HG03097 (cell line): ENCODE results near the gene RNF151.
A peak's percentile ranks its signal among the peaks of the same experiment; 100 is the strongest.
"Not testable (repeated sequence)": the region's sequence is repeated elsewhere in the genome, so short reads cannot be mapped to it uniquely, and the experiment has no call there.

Experiments
- ATAC-seq: cut with Tn5 transposase; IDR thresholded peaks from one replicate; pipeline ENCODE4 v1.9.1; 2021; ENCODE audit not compliant: unreplicated experiment, low FRiP score

Gene RNF151

DNA sequence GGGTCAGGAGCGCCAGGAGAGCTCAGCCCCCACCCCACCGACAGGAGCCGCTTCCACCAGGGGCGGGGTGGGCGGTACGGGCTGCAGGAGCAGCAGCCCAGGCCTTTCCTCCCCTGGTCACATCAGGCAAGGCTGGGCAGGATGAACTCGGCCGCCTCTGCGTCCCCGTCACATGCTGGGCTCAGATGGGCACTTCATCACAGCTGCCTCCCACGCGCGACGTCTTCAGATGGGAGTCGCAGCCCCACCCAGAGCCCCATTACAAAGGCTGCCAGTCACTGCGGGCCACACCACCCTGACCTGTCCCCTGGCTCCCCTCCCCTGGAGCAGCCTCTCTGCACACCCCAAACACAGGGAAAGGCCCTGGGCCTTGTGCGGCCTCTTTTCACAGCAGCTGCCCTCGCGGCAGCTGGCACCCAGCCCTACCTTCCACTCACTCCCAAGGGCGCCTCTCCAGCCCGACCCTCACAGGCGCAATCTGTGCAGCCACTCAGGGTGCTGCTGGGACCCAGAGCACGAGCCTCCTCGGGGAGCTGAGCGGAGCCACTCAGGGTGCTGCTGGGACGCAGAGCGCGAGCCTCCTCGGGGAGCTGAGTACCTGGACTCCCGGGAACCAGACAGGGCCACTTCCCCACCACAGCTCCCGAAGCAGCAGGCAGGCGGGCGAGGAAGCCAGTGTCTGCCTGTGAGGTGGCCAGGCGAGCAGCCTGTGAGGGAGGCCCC is 38.3 kb downstream of the RNF151 start:
- ATAC-seq = no peak

DNA sequence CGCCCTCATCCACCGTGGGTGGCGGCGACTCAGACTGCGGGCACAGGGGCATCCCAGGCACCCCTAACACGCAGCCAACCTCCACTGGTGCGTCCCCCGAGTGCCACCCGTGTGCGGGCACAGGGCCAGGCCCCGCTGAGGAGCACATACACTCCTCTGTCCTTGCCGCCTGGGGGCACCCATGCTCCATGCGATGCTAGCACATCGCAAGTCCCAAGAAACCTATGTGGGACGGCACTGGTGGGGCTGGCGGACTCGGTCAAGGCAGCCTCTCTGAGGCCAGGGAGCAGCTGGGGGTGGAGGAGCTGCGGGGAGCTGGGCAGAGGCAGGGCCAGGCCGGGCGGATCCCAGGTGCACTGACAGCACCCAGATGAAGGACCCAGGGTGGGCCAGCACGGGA is 39.0 kb downstream of the RNF151 start:
- ATAC-seq = no peak

DNA sequence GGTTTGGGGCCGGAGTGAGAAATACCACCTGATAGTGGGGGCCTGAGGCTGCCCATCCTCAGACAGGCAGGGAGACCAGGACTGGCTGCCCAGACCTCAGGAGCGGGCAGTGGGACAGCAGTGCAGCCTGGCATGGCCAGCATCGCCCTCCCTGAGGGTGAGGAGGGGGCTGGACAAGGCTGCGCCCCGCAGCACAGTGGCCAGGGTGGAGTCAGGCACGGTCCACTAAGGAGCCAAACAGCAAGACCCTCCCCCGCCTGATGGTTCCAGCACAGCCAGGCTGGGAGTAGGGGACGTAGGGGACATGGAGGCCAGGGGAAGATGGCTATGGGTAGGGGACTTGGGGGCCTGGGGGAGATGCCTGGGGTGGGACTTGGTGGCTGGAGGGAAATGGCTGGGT is 39.7 kb downstream of the RNF151 start:
- ATAC-seq = no peak

DNA sequence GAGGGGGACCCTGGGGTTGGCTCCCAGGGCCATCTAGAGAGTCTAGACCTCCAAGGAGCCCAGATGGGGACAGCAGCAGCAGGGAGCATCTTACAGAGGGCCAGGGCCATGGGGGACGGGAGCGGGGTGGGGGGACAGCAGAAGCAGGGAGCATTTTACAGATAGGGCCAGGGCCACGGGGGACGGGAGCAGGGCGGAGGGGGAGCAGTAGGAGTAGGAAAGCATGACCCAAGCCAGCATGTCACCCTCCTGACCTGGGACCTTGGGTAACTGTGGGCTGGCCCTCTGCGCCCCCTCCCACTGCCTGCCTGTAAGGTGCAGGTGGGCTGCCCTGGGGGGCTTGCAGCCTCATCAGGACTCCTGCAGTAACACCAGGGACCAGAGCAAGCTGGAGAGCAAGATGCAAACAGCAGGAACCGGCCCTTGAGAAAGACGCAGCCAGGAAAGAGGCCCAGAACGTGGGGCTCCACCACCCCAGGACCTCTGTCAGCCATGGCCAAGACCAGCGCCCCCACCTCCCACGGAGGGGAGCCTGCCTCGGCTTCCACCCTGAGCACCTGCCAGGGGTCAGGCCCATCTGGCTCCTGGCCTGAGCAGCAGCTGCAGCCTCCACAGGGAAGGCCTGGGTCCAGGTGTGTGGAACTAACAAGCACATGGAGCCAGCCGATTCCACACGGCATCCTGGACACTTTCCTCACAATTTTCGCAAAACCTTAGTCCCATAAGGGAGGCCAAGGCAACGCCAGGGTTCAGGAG is 40.6 kb downstream of the RNF151 start:
- ATAC-seq = no peak

DNA sequence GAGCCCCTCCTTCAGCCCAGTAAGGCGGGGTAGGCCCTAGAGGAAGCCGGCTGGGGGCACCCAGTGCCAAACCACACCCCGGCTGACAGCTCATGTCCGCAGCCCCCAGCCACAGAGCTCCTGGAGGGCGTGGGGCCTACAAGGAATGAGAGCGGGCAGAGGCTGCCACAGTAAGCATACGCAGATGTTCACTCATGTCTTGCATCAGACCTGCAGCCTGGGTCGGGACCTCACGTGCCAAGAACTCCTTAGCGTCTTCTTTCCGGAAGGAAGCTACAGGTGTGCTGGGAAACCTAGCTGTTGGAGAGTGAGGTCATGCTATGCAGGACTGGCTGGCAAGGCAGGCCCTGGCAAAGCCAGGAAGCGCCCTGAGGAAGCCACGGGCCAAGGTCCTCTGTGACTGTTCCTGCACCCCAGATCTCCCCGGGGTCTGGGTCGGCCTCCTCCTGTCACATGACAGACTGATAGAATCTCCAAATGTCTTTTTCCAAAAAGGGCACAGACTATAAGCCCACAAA is 41.4 kb downstream of the RNF151 start:
- ATAC-seq = no peak

DNA sequence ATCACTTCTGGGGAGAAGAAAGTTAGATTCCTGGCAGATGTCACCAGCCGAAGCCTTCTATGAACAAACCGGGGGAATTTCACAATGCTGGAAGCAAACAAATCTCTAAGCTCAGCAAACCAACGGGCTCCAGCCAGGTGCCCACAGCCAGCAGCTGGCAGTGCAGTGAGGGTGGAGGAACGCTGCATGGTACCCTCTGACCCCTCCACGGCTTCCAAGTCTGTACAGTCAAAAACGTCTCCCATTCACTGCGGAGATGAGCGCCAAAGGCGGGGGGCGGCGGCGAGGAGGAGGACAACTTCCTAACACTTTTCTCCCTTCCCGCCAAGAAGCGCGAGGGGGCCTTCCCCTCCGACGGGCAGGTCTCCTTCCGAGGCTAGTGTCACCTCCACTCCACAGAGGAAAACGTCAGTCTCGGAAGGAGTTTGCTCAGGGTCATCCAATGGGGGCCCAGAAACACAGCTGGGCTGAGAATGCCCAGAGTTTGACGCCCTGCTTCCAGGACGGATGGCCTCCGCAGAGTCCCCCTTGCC is 42.0 kb downstream of the RNF151 start:
- no peak for ATAC-seq

DNA sequence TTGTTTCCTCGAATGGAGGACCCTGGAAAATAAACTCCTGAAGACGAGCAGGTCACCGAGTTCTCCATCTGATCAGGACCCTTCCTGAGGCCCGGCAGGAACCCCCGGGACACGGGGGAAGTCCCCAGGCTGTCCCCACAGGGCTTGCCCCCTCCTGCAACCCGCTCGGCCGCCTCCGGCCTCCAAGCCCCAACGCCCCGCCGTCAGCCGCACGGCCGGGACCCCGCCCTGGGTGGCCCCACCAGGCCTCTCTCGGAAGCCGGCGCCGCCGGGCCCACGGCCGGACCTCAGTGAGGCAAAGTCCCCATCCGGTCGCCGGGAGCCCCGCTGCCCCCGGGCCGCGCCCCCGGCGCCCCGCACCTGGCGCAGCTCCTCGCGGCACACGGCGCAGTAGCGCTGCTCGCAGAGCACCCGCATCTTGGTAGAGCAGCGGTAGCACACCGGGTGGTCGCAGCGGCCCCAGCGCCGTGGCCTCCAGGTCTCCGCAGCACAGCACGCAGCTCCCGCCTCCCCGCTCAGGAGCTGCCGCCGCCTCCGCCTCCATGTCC is 42.6 kb downstream of the RNF151 start:
- peak; percentile 23 for ATAC-seq

DNA sequence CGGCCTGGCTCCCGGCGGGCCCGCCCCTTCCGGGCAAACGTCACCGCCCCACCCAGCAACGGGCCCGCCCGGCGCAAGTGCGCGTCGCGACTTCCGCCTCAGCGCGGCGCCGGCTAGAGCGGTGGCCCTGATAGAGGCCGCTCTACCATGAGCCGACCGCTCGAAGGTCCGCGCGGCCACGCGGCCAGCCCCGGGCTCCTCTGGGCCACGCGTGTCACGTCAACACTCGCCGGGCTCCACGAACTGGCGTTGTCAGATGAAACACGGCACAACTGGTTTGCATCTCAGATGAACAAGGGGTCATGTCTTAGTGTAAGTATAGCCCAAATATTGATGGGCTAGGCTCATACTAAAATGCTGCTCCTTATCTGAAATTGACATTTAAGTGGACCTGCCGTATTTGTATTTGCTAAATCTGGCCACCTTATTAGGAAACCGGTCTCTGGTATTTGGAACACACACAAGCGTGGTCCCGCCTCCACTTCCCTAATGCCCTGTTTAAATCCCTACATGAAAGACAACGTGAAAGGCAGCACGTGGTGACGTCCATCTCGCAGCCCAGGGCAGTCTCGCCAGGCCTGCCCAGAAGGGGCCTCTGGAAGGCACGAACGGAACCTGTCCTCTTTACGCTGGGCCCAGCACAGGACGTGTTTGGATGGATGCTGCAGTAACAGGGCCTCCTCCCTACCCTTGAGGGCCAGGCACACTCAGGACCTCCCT is 43.3 kb downstream of the RNF151 start, which contains the start of gene ZNF598:
ZNF598 (minus strand) TSS at position 31 of the 720 bp plus-strand sequence.
- peak; percentile 62 for ATAC-seq

DNA sequence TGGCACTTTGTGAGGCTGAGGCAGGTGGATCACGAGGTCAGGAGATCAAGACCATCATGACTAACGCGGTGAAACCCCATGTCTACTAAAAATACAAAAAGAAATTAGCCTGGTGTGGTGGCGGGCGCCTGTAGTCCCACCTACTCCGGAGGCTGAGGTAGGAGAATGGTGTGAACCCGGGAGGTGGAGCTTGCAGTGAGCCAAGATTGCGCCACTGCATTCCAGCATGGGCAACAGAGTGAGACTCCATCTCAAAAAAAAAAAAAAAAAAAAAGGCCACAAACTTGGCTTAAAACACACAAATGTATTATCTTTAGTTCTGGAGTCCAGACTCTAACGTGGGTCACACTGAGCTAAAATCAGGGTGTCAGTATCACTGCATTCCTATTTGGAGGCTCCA is 45.1 kb downstream of the RNF151 start:
- not testable (repeated sequence) for ATAC-seq

DNA sequence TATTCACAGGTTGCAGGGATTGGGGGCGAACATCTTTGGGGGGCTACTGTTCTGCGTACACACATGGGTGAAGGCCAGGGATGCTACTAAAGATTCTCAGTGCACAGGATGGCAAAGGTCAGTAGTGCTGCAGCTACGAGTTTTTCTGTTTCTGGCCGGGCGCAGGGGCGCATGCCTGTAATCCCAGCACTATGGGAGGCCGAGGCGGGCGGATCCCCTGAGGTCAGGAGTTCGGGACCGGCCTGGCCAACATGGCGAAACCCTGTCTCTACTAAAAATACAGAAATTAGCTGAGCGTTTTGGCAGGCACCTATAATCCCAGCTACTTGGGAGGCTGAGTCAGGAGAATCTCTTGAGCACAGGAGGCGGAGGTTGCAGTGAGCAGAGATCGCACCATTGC is 46.9 kb downstream of the RNF151 start:
- ATAC-seq = no peak

DNA sequence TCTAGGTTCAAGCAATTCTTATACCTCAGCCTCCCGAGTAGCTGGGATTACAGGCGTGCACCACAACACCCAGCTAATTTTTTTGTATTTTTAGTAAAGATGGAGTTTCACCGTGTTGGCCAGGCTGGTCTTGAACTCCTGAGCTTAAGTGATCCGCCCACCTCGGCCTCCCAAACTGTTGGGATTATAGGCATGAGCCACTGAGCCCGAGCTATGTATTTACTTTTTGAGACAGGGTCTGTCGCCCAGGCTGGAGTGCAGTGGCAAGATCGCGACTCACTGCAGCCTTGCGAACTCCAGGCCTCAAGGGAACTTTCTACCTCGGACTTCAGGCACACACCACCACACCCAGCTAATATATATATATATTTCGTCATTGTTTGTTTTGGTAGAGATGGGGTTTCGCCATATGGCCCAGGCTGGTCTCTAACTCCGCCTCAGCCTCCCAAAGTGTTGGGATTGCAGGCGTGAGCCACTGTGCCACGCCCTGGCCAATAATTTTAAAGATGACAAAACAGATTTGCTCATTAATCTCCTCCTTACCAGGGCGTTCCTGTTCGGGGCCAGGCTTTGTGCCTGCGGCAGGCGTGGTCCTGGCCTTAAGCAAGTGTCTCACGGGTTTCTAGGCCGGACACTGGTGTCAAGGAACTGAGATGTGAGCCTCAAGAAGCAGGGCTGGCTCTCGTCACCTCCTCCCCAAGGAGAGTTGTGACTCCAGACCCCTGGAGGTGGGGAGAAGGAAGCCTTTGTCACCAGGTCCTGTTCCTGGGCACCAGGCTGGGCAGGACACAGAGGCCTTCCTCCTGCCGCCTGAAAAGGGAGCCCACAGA is 48.7 kb downstream of the RNF151 start:
- ATAC-seq = no peak

DNA sequence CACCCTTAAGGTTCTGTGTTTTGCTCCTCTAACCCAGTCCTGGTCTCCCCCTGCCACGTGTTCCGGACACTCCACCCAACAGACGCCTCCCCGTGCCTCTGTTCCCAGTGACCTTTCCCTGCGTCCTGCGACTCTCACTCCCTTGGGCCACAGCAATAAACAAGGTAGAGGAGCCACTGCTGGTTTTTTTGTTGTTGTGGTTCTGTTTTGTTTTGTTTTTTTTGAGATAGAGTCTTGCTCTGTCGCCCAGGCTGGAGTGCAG is 49.2 kb downstream of the RNF151 start:
- ATAC-seq = no peak

DNA sequence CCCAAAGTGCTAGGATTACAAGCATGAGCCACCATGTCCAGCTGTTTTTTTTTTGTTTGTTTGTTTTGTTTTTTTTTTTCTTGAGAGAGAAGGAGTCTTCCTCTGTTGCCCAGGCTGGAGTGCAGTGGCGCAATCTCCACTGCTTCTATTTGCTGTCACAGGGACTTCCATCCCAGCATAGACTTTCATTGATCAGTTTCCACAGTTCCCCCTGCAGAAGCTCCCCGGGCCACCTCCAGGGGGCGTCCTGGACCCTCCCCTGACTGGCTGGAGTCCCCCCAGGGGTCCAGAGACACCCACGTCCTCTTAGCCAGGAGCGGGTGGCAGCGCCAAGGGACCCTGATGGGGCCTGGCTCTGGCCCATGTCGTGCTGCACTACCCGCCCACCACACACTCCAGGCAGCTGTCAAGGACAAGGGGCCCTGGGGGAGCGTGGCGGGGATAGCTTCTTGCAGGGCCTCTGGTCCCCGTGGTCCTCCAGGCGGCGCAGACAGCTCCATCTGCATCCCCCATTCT is 49.8 kb downstream of the RNF151 start:
- ATAC-seq = no peak
